Glutamatergic neuron (in vitro differentiated cells): ENCODE results near the gene LHX8. TPM values are rescaled to one million over a fixed set of nuclear protein-coding genes. Genes with fewer than 3 reads are reported as not detected.
"Not testable (repeated sequence)": the region's sequence is repeated elsewhere in the genome, so short reads cannot be mapped to it uniquely, and the experiment has no call there.

Experiments used
- DNase-seq: peaks from one replicate; pipeline ENCODE4 v3.0.0; 2022
- H3K27ac Mint-ChIP-seq: one replicate; pipeline ENCODE4 v1.8.0; 2020; ENCODE audit warnings: mild to moderate bottlenecking, mixed read lengths, inconsistent platforms; ENCODE audit not compliant: unreplicated experiment
- H3K27me3 Mint-ChIP-seq: one replicate; pipeline ENCODE4 v1.8.0; 2020; ENCODE audit warnings: mild to moderate bottlenecking, moderate library complexity, mixed read lengths, inconsistent platforms; ENCODE audit not compliant: unreplicated experiment
- H3K36me3 Mint-ChIP-seq: one replicate; pipeline ENCODE4 v1.8.0; 2020; ENCODE audit warnings: mild to moderate bottlenecking, mixed read lengths, inconsistent platforms; ENCODE audit not compliant: unreplicated experiment
- H3K4me1 Mint-ChIP-seq: one replicate; pipeline ENCODE4 v1.8.0; 2020; ENCODE audit warnings: mild to moderate bottlenecking, low read depth, mixed read lengths, inconsistent platforms; ENCODE audit not compliant: unreplicated experiment
- H3K4me3 Mint-ChIP-seq: one replicate; pipeline ENCODE4 v1.8.0; 2020; ENCODE audit warnings: mild to moderate bottlenecking, mixed read lengths, inconsistent platforms; ENCODE audit not compliant: unreplicated experiment
- H3K9me3 Mint-ChIP-seq: one replicate; pipeline ENCODE4 v1.8.0; 2020; ENCODE audit warnings: mild to moderate bottlenecking, moderate library complexity, mixed read lengths, inconsistent platforms; ENCODE audit not compliant: unreplicated experiment
- CTCF ChIP-seq: fragments of 200-600 bp; sonication (generic); IDR thresholded peaks from one replicate; pipeline ENCODE4 v1.5.0; 2021; ENCODE audit not compliant: partially characterized antibody, unreplicated experiment
- total RNA-seq: library from RNA; stranded (reverse); fragmentation: NEBNext Ultra II Directional; extraction: Animal tissue kit (Norgen Biotek cat#: 25700); gene quantifications from one replicate; pipeline ENCODE4 v1.2.1, GENCODE V29; 2021; ENCODE audit not compliant: unreplicated experiment

The LHX8 gene
- total RNA-seq, 1 donor from 2014 or later = not detected

- Mint-ChIP-seq H3K4me3 (no peak overlapping the region), H3K9me3 (no peaks in the 10 kb centered on the region), H3K27me3 (no peaks in the 10 kb centered on the region), H3K4me1 (no peaks in the 10 kb centered on the region), H3K36me3 (no peaks in the 10 kb centered on the region), H3K27ac (no peak overlapping the region)
- TF ChIP-seq CTCF = no peak
- DNase-seq = no peak
Observed at GRCh38 chr1:75170011-75170410, 35.8 kb downstream of the LHX8 start.

- no peaks in the 10 kb centered on the region for H3K27me3 Mint-ChIP-seq
- no peak for DNase-seq
- H3K4me1 Mint-ChIP-seq = no peaks in the 10 kb centered on the region
- no peak for TF ChIP-seq CTCF
- no peak overlapping the region for H3K4me3 Mint-ChIP-seq
- no peaks in the 10 kb centered on the region for H3K9me3 Mint-ChIP-seq
- no peaks in the 10 kb centered on the region for H3K36me3 Mint-ChIP-seq
- no peak overlapping the region for H3K27ac Mint-ChIP-seq
Observed at GRCh38 chr1:75170981-75171380, 36.8 kb downstream of the LHX8 start.

GRCh38 chr1:75171876-75172275, 37.7 kb downstream of the LHX8 start:
- peaks cover 2% of the 10 kb centered on the region for H3K9me3 Mint-ChIP-seq
- H3K36me3 Mint-ChIP-seq = no peaks in the 10 kb centered on the region
- H3K27me3 Mint-ChIP-seq = no peaks in the 10 kb centered on the region
- no peak for DNase-seq
- no peak for TF ChIP-seq CTCF
- no peak overlapping the region for H3K4me3 Mint-ChIP-seq
- H3K4me1 Mint-ChIP-seq = no peaks in the 10 kb centered on the region
- no peak overlapping the region for H3K27ac Mint-ChIP-seq

- no peaks in the 10 kb centered on the region for H3K4me1 Mint-ChIP-seq
- TF ChIP-seq CTCF = no peak
- no peak overlapping the region for H3K27ac Mint-ChIP-seq
- H3K27me3 Mint-ChIP-seq = no peaks in the 10 kb centered on the region
- H3K9me3 Mint-ChIP-seq = peaks cover 2% of the 10 kb centered on the region
- no peak overlapping the region for H3K4me3 Mint-ChIP-seq
- DNase-seq = no peak
- H3K36me3 Mint-ChIP-seq = no peaks in the 10 kb centered on the region
Observed at GRCh38 chr1:75172556-75172955, 38.4 kb downstream of the LHX8 start.

GRCh38 chr1:75174031-75174760, 40.0 kb downstream of the LHX8 start:
- no peak overlapping the region for H3K27ac Mint-ChIP-seq
- peaks cover 4% of the 10 kb centered on the region for H3K9me3 Mint-ChIP-seq
- peaks cover 1% of the 10 kb centered on the region for H3K27me3 Mint-ChIP-seq
- no peak for DNase-seq
- no peak overlapping the region for H3K4me3 Mint-ChIP-seq
- no peaks in the 10 kb centered on the region for H3K36me3 Mint-ChIP-seq
- TF ChIP-seq CTCF = no peak
- H3K4me1 Mint-ChIP-seq = no peaks in the 10 kb centered on the region

GRCh38 chr1:75181214-75181955, 47.2 kb downstream of the LHX8 start:
- H3K36me3 Mint-ChIP-seq, DNase-seq, H3K27me3 Mint-ChIP-seq, H3K4me3 Mint-ChIP-seq, H3K27ac Mint-ChIP-seq, H3K4me1 Mint-ChIP-seq, H3K9me3 Mint-ChIP-seq: not testable (repeated sequence)
